Activated CD8-positive, alpha-beta memory T cell treated with anti-CD3 and anti-CD28 coated beads, Interleukin-2, amount 50 U/mL, for 24 hours (primary cell): ENCODE data around the gene KCNN3.

Experiments
- DNase-seq: peaks from one replicate; pipeline ENCODE4 v3.0.0-alpha.2; 2020; ENCODE audit errors: extremely low read depth

The KCNN3 gene

DNA sequence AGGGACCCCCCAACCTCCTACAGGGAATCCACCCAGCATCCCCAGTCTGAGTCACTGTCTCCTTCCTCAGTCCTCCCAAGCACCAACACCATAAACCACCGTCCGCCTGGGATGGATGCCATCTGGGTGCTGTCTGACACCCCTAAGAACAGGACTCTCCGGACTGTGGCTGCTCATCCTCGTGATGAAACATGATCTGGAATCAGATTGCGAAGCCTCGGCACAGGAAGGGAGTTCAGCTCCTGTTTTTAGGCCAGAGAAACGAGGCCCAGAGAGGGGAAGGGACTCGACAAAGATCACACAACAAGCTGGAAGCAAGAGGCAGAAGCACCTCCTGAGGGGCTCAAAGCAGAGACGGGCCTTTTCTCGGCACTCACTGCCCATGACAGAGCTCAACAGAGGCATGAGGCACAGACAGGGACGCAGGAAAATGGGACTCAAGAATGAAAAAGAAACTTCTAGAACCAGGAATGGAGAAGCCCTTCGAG is 8.4 kb downstream of the KCNN3 start:
- no peak for DNase-seq

DNA sequence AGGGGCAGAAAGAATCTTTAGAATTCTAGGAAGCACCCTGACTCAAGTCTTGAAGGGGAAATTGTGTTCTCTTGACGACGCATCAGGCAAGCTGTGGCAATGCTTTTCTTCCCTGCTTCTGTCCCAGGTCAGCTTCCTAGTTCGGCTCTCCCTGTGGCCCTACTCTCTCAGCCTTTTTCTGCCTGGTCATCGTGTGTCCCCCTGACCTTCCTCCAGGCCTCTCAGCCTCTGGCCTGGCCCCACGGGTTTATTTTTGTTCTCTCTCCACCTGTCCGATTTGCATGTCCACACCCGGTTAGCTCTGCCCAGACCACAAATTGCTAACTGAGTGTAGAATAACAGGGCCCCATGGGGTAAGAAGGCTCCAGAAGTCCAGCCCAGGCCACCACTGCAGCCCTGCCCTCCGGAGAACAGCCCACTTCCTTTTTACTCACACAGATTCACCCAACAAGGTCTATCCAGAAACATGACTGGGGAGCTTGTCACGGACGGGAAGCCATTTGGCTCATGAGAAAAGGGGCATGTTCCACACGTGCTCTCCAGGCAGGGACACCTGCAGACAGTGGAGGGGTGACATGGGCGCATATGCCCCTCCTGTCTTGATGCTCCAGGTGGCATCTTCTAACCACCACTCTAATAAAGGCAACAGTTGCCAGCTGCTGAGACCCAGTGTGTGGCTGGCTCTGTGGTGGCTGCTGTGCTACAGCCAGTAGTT is 9.8 kb downstream of the KCNN3 start:
- DNase-seq = no peak

DNA sequence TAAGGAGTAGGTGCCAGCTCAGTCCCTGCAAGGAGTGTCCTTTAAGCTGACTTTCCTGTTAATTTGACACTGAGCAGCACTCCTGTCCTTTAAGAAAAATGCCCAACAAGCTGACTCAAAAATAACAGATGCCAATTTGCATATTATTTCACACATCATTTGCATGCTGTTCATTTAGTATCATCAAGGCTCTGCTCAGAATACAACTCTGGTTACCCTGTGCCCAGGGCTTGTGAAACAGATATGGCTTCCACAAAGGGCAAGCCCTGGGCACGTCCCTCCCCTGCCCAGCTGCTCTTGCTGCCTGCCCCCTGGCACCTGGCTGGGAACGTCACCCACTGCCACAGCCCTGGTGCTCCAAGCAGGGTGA is 10.3 kb downstream of the KCNN3 start:
- DNase-seq = no peak

DNA sequence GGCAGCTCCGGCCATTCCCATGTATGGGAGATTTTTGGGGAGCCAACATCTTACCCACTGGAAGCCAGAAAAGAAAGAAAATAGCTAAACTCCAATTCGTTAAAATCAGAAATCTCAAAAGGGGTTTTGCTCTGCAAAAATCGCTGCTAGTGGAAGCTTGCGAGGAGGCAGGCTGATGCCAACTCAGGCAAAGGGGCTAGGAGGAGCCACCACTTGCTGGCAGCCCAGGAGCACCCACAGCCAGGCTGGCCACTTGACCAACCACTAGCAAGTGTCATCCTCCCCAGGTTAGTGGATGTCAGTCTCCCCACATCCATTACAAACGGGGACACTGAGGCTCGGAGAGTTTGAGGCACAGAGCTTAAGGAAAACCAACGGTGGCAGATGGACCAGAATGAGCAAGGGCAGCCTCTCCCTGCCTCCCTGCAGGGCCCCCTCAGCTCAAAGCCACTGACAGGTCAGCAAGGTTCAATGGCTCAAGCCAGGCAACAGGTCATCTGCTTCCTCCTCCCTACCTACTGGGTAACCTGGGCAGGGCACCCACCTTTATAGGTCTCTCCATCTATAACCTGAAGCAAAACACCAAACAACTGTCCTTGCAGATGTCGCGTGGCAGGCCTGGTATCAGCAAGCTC is 10.8 kb downstream of the KCNN3 start:
- DNase-seq = no peak

DNA sequence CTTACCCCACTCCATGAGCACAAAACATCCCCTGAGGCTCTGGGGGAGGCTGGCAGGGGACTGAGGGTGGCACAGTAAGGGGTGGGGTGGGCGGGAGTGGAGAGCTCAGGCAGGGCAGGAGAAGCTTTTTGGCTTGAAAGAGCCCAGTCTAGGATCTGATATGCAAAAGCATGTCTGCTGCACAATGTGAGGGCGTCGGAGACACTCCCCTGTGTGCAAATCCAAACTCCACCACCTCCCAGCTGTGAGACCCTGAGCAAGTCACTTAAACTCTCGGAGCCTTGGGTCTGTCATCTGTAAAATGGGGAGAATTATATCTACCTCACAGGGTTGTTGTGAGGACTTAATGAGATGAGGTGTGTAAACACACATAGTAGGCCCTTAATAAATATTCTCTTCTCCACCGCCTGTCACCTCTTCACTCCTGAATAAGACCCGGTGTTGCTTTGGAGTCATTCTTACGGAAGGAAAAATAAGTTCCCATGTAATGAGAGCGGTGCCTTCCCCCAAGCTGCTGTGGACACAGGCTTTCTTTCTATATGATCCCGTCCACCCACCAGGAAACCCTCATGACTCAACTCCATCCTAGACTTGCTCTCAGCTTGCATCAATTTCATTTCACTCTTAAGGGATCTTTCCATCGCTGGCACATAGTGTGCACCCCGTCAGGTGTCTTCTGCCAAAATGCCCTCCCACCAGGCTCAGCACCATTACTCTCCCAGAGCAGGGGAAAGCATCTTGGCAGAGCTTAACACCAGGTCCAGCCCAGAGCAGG is 12.5 kb downstream of the KCNN3 start:
- DNase-seq = no peak

DNA sequence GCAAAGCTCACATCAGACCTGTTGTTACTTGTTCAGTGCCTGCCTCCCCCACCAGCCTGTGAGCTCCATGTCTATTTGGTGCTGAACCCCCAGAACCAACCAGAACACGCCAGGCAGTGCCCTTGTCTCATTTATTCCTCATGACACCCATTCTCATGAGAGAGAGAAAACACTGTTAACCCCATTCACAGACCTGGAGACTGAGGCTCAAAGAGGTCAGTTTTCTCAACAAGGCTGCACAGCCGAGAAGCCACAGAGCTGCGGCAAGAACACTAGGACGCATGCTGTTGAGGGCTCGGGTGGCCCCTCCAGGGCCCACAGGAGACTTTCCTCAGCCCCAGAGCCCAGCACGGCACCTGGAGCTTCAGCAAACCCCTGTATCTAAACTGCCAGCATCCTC is 13.1 kb downstream of the KCNN3 start:
- no peak for DNase-seq

DNA sequence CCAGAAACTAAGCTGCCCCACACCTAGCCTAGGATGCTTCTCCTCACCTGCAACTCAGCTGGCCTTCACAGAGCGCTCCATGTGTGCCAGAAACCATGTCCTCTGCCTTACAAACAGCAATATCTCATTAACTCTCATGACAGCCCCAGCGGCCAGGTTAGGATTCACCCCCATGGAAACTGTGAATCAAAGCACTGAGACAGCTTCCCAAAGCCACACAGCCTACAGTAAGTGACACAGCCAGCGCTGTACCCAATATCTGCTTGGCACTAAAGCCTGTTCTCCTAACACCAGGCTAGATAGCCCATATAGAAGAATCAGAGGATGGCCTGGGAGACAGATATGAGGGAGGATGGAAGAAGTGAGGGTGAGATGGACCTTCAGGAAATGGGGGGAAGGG is 13.5 kb downstream of the KCNN3 start:
- DNase-seq = no peak

DNA sequence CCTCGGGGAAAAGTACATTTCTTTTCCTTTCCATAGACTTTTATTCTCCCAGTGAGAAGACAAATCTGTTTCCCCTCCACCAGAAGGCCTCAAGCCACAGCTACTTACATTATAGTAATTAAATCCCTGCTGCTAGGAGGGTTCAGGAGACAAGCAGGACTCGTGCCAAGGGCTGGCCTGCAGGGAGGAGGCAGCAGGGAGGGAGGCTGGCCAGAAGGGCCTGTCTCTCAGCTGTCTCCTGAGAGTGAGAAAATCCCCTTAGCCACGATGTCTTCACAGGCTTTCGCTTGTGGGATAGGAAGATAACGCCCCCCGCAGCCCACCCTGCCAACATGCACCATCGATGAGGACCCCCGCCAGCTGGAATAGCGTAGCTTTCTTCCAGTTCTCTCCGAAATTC is 14.0 kb downstream of the KCNN3 start:
- DNase-seq = no peak

DNA sequence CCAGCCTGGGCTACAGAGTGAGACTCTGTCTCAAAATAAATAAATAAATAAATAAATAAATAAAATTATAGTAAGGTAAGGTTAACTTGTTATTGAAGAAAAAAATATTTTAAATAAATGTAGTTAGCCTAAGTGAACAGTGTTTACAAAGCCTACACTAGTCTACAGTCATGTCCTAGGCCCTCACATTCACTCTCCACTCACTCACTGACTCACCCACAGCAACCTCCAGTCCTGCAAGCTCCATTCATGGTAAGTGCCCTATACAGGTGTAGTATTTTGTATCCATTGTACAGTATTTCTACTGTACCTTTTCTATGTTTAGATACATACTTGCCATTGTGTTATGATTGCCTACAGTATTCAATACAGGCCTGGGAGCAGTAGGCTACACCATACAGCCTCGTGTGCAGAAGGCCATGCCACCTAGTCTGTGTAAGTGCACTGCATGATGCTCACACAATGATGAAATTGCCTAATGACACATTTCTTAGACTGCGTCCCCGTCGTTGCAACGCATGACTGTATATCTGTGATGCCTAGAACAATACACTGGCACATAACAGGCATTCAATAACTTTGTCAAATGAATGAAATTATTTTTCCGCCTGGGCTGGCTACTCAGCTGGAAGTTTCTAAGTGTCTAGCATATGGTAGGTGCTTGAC is 14.8 kb downstream of the KCNN3 start:
- DNase-seq = no peak

DNA sequence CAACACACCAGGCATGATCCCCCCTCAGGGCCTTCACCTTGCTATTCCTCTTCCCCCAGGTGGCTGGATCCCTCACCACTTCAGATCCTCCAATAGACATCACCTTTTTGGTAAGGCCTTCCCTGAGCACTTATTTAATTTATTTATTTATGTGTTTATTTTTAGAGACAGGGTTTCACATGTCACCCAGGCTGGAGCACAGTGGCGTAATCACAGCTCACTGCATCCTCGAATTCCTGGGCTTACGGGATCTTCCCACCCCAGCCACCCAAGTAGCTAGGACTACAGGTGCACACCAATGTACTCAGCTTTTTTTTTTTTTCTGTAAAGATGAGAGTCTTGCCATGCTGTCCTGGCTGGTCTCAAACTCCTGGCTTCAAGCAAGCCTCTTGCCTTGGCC is 17.2 kb downstream of the KCNN3 start:
- DNase-seq = no peak

DNA sequence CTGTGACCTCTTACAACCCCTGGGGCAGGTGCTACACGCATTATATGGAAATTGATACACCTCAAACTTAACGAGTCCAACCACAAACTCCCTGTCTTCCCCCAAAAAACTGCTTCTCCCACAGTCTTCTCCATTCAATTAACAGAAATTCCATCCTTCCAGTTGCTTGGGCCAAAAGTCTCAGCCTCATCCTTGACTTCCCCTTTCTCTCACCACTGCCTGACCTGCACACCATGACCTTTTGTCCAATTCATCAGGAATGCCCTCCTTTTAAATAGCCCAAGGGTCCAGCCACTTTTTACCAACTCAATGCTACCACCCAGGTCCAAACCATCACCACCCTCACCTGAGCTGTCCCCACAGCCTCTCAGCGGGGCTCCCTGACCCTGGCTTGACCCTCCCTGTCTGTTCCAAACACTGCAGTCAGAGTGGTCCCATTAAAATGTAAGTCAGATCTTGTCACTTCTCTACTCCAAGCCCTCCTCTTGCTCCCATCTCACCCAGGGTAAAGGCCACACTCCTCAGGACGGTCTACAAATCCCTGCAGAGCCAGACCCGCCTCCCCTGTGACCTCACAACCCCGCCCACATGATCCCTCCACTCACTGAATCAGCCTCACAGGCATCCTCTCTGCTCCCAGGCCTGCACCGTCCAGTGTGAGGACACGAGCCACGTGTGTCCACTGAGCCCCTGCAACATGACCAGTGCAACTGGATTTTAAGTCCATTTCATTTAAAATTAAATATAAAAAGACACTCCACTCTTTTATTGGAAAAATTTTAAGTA is 18.5 kb downstream of the KCNN3 start:
- DNase-seq = no peak

DNA sequence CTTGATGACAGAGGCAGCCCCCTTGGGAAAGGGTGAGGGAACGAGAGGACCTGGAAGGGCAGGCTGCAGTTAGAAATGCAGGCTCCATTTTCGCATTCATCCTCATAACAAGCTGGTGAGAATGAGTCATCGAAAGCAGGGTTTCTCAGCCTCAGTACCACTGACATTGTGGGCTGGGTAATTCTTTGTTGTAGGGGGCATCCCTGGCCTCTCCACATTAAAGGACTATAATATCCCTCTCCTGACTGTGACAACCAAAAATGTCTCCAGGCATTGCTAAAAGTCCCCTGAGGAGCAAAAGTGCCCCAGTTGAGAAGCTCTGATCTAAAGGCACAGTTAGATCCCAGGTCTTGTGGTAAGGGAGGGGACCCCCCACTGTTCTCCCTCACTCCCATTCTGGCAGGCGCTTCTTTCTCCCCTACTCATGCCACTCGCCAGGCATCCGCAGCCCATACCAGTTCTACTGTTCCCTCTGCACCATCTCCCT is 20.4 kb downstream of the KCNN3 start:
- DNase-seq = no peak

DNA sequence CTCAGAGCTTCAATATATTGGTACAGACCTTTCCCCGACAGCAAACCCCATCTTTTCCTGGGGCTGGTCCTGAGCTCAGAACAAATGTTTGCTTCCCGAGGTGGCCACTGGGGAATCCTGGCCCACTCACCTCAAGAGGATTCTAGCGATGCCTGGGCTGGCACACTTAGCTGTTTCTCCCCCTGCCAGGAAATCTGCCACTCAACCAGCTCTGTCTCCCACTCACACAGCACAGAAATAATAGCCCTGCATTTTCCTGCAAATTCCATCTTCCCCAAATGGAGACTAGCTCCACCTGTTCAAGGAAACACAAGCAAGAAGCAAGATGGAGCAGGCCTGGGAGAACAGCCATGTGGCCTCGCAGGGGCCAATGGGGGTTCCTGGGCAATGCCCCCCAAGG is 21.1 kb downstream of the KCNN3 start:
- DNase-seq = no peak

DNA sequence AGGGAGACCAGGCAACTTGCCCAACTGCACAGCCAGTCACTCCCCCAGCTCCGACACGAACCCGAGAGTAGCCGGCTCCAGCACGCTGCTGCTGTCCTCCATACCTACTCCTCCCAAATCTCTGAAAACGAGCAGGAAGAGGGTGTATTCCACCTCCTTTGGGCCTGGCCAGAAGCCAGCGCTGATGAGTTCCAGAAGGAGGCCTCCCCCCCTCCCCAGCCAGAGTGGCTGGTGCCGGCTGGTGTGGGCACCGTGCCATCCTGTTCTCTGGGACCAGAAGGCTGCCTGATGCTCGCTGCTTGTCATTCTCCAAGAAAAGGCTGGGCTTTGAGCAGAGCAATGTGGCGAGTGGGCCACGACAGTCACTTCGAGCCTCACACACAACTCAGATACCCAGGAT is 22.2 kb downstream of the KCNN3 start:
- DNase-seq = no peak

DNA sequence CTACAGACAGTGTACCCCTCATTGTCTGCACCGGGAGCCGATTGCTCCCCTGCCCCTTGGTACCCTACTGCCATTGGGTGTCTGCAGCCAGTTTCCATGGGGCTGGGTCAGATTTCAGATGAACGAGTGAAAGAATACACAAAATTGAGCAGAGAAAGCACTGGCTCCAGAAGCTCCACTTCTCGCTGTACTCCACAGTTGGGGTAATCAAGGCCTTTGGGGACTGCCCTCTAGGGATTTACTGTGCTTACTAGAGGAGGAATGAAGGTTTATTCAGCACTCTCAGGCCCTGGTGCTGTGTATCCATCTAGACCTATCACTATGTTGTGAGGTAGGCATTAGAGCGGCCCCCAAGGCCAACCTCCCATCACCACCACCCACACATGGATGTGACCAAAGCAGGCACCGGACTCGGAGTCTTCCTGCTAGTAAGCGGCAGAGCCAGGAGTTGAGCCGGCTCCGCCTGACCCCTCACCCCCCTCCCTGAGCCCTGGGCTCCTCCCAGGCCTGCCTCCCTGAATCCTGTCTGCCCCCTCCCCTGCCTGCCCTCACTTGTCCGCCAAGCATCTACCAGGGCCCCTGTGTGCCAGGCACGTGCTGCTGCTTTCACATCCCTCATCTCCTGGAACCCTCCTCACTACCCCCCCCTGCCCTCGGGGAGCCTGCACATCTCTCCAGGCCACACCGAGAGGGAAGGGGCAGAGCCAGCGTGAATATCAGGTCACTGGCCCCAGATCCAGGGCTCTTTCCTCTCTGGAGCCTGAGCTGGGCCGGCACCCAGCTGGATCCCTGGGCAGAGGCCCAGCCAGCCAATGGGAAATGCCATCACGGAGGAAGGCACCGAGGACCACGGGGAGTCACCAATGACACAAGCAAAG is 23.3 kb downstream of the KCNN3 start:
- no peak for DNase-seq

DNA sequence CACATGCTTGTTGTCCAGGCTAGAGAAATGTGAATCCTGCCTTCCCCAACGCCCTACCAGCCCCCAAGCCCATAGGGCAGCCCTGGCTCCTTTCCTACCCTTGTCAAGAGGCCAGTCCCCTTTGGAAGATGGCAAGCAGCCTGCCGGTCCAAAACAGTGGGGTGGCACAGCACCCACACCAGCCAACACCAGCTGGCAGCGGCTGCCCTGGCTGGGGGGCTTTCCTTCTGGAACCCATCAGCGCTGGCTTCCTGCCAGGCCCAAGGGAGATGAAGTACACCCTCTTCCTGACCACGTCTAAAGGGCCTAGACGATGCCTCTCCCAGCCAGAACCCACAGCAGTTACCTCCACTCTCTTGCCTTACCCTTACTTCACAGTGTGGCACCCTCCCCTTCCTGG is 24.2 kb downstream of the KCNN3 start:
- no peak for DNase-seq

DNA sequence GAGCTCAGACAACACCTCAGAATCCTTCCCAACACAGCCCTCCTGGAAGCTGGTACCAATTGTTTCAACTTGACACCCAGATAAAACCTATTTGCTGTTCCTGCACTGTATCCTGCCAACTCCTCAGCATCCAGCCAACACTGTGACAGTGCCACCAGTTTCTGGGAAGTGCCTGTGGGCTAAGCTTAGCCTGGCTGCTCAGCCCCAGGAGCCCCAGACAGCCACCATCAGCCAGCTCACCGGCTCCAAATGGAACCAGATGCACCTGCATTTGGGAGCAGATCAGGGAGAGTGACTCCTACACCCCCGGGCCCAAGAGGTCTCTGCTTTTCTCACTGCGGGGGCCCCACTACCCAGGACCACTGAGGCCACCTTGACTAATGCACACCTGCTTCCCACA is 24.9 kb downstream of the KCNN3 start:
- DNase-seq = no peak

DNA sequence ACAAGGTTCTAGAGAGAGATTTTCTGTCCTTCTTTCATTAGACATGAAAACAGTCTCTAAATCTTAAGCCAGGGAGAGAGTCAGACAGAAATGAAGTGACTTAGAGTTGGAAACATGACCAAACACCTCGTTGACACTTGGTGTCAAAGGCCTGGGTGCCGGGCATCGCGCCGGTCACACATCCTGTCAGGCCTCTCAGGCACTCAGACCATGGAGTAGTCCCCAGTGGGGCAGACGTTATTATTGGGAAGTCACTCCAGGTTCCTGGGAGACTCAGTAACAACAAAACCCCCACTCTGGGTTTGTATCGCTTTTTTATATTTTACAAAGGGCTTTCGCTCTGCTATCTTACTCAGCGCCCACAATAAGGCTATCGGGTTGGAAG is 25.8 kb downstream of the KCNN3 start:
- no peak for DNase-seq

DNA sequence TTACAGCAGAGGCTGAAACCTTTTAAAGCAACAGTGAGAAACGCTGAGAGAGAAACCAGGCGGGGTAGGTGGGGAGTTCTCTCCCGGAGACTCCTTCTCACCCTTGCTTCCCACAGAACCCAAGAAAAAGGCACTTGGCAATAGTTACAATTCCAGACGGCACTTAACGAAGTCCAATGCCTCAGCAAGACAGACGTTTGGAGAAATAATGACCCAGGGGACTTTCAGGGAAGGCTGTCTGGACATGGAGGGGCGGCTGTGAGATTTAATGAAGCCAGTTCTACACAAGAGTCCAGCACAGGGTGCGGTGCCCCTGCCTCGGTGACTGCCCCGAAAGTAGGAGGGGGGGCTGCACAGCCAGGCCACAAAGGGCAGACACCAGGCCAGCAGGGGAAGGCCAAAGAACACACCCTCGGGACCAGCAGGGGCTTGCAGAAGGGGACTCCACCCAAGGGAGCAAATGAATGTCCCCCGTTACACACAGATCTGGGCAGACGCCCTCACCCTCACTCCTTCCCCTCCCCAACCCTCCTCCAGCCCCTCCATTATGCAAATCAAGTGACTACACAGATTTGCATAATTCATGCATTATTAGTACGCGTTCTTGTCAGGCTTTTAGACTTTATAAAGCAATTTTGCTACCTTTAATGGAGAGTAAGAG is 26.3 kb downstream of the KCNN3 start:
- no peak for DNase-seq

DNA sequence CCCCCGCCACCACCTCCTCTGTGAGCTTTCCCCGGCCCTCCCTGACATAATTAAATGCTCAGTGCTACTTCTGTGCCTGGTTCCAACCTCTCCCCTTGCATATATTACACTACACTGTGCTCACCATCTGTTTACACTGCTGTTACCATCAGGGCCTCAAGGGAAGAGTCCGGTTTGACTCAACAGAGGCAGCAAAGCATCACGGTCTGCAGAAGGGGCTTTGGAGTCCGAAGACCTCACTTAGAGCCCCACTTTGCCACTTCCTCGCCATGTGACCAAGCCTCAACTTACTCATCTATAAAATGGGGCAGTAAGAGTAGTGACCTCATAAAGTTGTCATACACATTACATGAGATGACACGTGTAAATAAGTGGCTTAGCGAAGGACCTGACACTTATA is 27.4 kb downstream of the KCNN3 start:
- no peak for DNase-seq
